ENCODE data around the gene ZFAND2A.

Gene ZFAND2A

GRCh38 chr7:1154172-1154739 lies 5.7 kb downstream of the ZFAND2A start:
- no peak overlapping the region for H3K27ac ChIP-seq (ENCODE audit: poor library complexity, severe bottlenecking)
- H3K9me3 ChIP-seq (ENCODE audit: severe bottlenecking), result no peaks in the 10 kb centered on the region
- peaks cover 56% of the 10 kb centered on the region for H3K36me3 ChIP-seq (ENCODE audit: low read depth)
- H3K4me1 ChIP-seq (ENCODE audit: insufficient read depth, poor library complexity, severe bottlenecking), result peaks cover 5% of the 10 kb centered on the region
- TF ChIP-seq CTCF (IDR thresholded peaks at IDR 0.05; ENCODE audit: poor library complexity, severe bottlenecking), result no peak
- DNase-seq (ENCODE audit: low spot score) (no peak), ATAC-seq (ENCODE audit: low read depth) (no peak)
- H3K27me3 ChIP-seq (ENCODE audit: insufficient read depth, poor library complexity, severe bottlenecking), result no peaks in the 10 kb centered on the region
- no peak overlapping the region for H3K4me3 ChIP-seq (ENCODE audit: severe bottlenecking)

GRCh38 chr7:1152492-1152891 lies 7.5 kb downstream of the ZFAND2A start:
- H3K27me3 ChIP-seq (ENCODE audit: insufficient read depth, poor library complexity, severe bottlenecking), result no peaks in the 10 kb centered on the region
- no peak overlapping the region for H3K4me3 ChIP-seq (ENCODE audit: severe bottlenecking)
- no peak for TF ChIP-seq CTCF (IDR thresholded peaks at IDR 0.05; ENCODE audit: poor library complexity, severe bottlenecking)
- ATAC-seq (ENCODE audit: low read depth) (no peak), DNase-seq (ENCODE audit: low spot score) (no peak)
- H3K9me3 ChIP-seq (ENCODE audit: severe bottlenecking), result no peaks in the 10 kb centered on the region
- H3K27ac ChIP-seq (ENCODE audit: poor library complexity, severe bottlenecking), result no peak overlapping the region
- H3K36me3 ChIP-seq (ENCODE audit: low read depth), result peaks cover 50% of the 10 kb centered on the region
- peaks cover 5% of the 10 kb centered on the region for H3K4me1 ChIP-seq (ENCODE audit: insufficient read depth, poor library complexity, severe bottlenecking)

- Histone ChIP-seq H3K36me3 (ENCODE audit: low read depth) (peaks cover 43% of the 10 kb centered on the region), H3K4me1 (ENCODE audit: insufficient read depth, poor library complexity, severe bottlenecking) (peaks cover 3% of the 10 kb centered on the region), H3K27me3 (ENCODE audit: insufficient read depth, poor library complexity, severe bottlenecking) (no peaks in the 10 kb centered on the region), H3K9me3 (ENCODE audit: severe bottlenecking) (no peaks in the 10 kb centered on the region), H3K27ac (ENCODE audit: poor library complexity, severe bottlenecking) (no peak overlapping the region), H3K4me3 (ENCODE audit: severe bottlenecking) (no peak overlapping the region)
- ATAC-seq (ENCODE audit: low read depth), result no peak
- no peak for DNase-seq (ENCODE audit: low spot score)
- TF ChIP-seq CTCF (IDR thresholded peaks at IDR 0.05; ENCODE audit: poor library complexity, severe bottlenecking), result no peak
Observed at GRCh38 chr7:1151653-1152425, 8.2 kb downstream of the ZFAND2A start.

- no peak overlapping the region for H3K4me3 ChIP-seq (ENCODE audit: severe bottlenecking)
- no peak for ATAC-seq (ENCODE audit: low read depth)
- no peak for TF ChIP-seq CTCF (IDR thresholded peaks at IDR 0.05; ENCODE audit: poor library complexity, severe bottlenecking)
- no peaks in the 10 kb centered on the region for H3K4me1 ChIP-seq (ENCODE audit: insufficient read depth, poor library complexity, severe bottlenecking)
- DNase-seq (ENCODE audit: low spot score), result no peak
- H3K27ac ChIP-seq (ENCODE audit: poor library complexity, severe bottlenecking), result no peak overlapping the region
- no peaks in the 10 kb centered on the region for H3K27me3 ChIP-seq (ENCODE audit: insufficient read depth, poor library complexity, severe bottlenecking)
- peaks cover 40% of the 10 kb centered on the region for H3K36me3 ChIP-seq (ENCODE audit: low read depth)
- H3K9me3 ChIP-seq (ENCODE audit: severe bottlenecking), result no peaks in the 10 kb centered on the region
Observed at GRCh38 chr7:1151156-1151555, 8.8 kb downstream of the ZFAND2A start.

Data from RWPE2 (cell line).